Naive thymus-derived CD4-positive, alpha-beta T cell (primary cell): ENCODE measurements around the gene OSBPL10. TPM values are rescaled to one million over a fixed set of nuclear protein-coding genes. Genes with fewer than 3 reads are reported as not detected.

ENCODE experiments used
- ATAC-seq: fragments of 150-1000 bp; cut with Tn5 transposase; 2 replicates; pipeline ENCODE4 v1.10.0; 2021; ENCODE audit warnings: mild to moderate bottlenecking, moderate library complexity
- CTCF ChIA-PET: fragments of 350-600 bp; sonication (Branson Sonifier 250); formaldehyde crosslinking; loops from one replicate; lab custom pipeline; 2021; ENCODE audit warnings: antibody characterized with exemption; lab: Charles Lee
- POLR2A ChIA-PET: fragments of 350-600 bp; sonication (Branson Sonifier 250); formaldehyde crosslinking; loops from one replicate; lab custom pipeline; 2021; ENCODE audit warnings: antibody characterized with exemption, inconsistent platforms; lab: Charles Lee
- DNase-seq, 9 donors: peaks; one replicate each; pipeline versions ENCODE4 v3.0.0 to v3.0.0-alpha.2; 2020 to 2022; ENCODE audit warnings: mixed read lengths in 1 of 9
- H3K27ac ChIP-seq: one replicate; pipeline ENCODE4 v1.7.0; 2013; ENCODE audit warnings: mild to moderate bottlenecking, low read depth, low read length, moderate library complexity
- H3K27me3 ChIP-seq, 2 donors: one replicate each; pipeline ENCODE4 v1.7.0; 2013; ENCODE audit warnings: low read length in 2 of 2, mild to moderate bottlenecking in 2 of 2, moderate library complexity in 2 of 2; ENCODE audit not compliant: control insufficient read depth in 2 of 2, insufficient read depth in 2 of 2
- H3K36me3 ChIP-seq, 3 experiments: 1 replicate in 2 of 3; 2 replicates in 1 of 3; pipeline ENCODE4 v1.7.0; 2013; ENCODE audit warnings: low read length in 3 of 3, mild to moderate bottlenecking in 3 of 3, moderate library complexity in 1 of 3; ENCODE audit not compliant: insufficient read depth in 3 of 3, control insufficient read depth in 2 of 3
- H3K4me1 ChIP-seq, 2 donors: one replicate each; pipeline ENCODE4 v1.7.0; 2013; ENCODE audit warnings: low read length in 2 of 2, mild to moderate bottlenecking in 2 of 2, moderate library complexity in 1 of 2; ENCODE audit not compliant: control insufficient read depth in 2 of 2, insufficient read depth in 2 of 2
- H3K4me3 ChIP-seq: 2 replicates; pipeline ENCODE4 v1.7.0; 2013; ENCODE audit warnings: mild to moderate bottlenecking, low read length
- H3K9me3 ChIP-seq, 3 experiments: 1 replicate in 2 of 3; 2 replicates in 1 of 3; pipeline ENCODE4 v1.7.0; 2013; ENCODE audit warnings: low read length in 3 of 3; ENCODE audit not compliant: control insufficient read depth in 2 of 3
- H3K27ac Mint-ChIP-seq, 9 donors: one replicate each; pipeline ENCODE4 v1.8.0; 2020 to 2022; ENCODE audit warnings: mixed read lengths in 9 of 9, mild to moderate bottlenecking in 8 of 9, moderate library complexity in 5 of 9, inconsistent platforms in 2 of 9
- H3K27me3 Mint-ChIP-seq, 5 donors: one replicate each; pipeline ENCODE4 v1.8.0; 2021 to 2022; ENCODE audit warnings: mixed read lengths in 5 of 5, mild to moderate bottlenecking in 1 of 5
- H3K36me3 Mint-ChIP-seq, 5 donors: one replicate each; pipeline ENCODE4 v1.8.0; 2020 to 2022; ENCODE audit warnings: mixed read lengths in 5 of 5, mild to moderate bottlenecking in 3 of 5, inconsistent platforms in 1 of 5
- H3K4me1 Mint-ChIP-seq, 7 donors: one replicate each; pipeline ENCODE4 v1.8.0; 2020 to 2022; ENCODE audit warnings: mixed read lengths in 7 of 7, mild to moderate bottlenecking in 3 of 7, inconsistent platforms in 1 of 7
- H3K4me3 Mint-ChIP-seq, 10 donors: one replicate each; pipeline ENCODE4 v1.8.0; 2020 to 2022; ENCODE audit warnings: mild to moderate bottlenecking in 10 of 10, mixed read lengths in 10 of 10, moderate library complexity in 6 of 10, inconsistent platforms in 2 of 10
- H3K9me3 Mint-ChIP-seq, 11 donors: one replicate each; pipeline ENCODE4 v1.8.0; 2020 to 2022; ENCODE audit warnings: mixed read lengths in 11 of 11, mild to moderate bottlenecking in 4 of 11, inconsistent platforms in 1 of 11, moderate library complexity in 1 of 11
- intact Hi-C, 2 donors: fragments of 100-400 bp; cut with micrococcal nuclease; formaldehyde crosslinking; loops; one replicate each; pipeline ENCODE4 v1.15.1; 2023
- polyA plus RNA-seq, 2 donors: library from polyadenylated mRNA; unstranded; fragments of 300-500 nt; fragmentation: Illumina TruSeq; gene quantifications; one replicate each; pipeline ENCODE4 v1.2.3, GENCODE V29; 2021
- total RNA-seq, 6 experiments: library from RNA in 5 of 6; stranded (reverse) in 5 of 6; gene quantifications; 1 replicate in 5 of 6; 2 replicates in 1 of 6; pipeline ENCODE4 v1.2.3 and lab custom pipeline; 2021 to 2026

The OSBPL10 gene
- total and polyA plus RNA-seq, 7 experiments from 2014 or later, result 0.15 to 6.8 (median 0.59) TPM

GRCh38 chr3:31974471-31974870, 6.6 kb downstream of the OSBPL10 start:
- POLR2A ChIA-PET, result no interaction called here
- peaks cover 7 to 47% (median 24%) of the 10 kb centered on the region in 5 donors for H3K27me3 Mint-ChIP-seq
- DNase-seq (no peak), ATAC-seq (no peak)
- H3K27ac ChIP-seq, result no peak overlapping the region
- no peaks in the 10 kb centered on the region for H3K4me1 ChIP-seq
- CTCF ChIA-PET, result no interaction called here
- no peaks in the 10 kb centered on the region for H3K36me3 Mint-ChIP-seq
- H3K27me3 ChIP-seq, result peaks cover 0 to 9% of the 10 kb centered on the region in 2 donors
- H3K27ac Mint-ChIP-seq, result no peak overlapping the region
- no peak overlapping the region for H3K4me3 ChIP-seq
- peaks cover 0 to 16% (median 4%) of the 10 kb centered on the region in 7 donors for H3K4me1 Mint-ChIP-seq
- H3K9me3 ChIP-seq, result no peaks in the 10 kb centered on the region
- peaks cover 0 to 2% (median 0%) of the 10 kb centered on the region in 11 donors for H3K9me3 Mint-ChIP-seq
- H3K4me3 Mint-ChIP-seq, result no peak overlapping the region
- intact Hi-C loops, result no loop called here
- H3K36me3 ChIP-seq, result no peaks in the 10 kb centered on the region

- H3K9me3 Mint-ChIP-seq, result peaks cover 0 to 2% (median 0%) of the 10 kb centered on the region in 11 donors
- H3K9me3 ChIP-seq, result no peaks in the 10 kb centered on the region
- no peak for DNase-seq
- H3K27ac Mint-ChIP-seq, result no peak overlapping the region
- CTCF ChIA-PET, result no interaction called here
- H3K36me3 Mint-ChIP-seq, result no peaks in the 10 kb centered on the region
- H3K4me1 ChIP-seq, result no peaks in the 10 kb centered on the region
- H3K27me3 Mint-ChIP-seq, result peaks cover 2 to 41% (median 23%) of the 10 kb centered on the region in 5 donors
- peaks cover 0 to 4% of the 10 kb centered on the region in 2 donors for H3K27me3 ChIP-seq
- POLR2A ChIA-PET, result no interaction called here
- no peaks in the 10 kb centered on the region for H3K36me3 ChIP-seq
- peaks cover 0 to 10% (median 0%) of the 10 kb centered on the region in 7 donors for H3K4me1 Mint-ChIP-seq
- no peak overlapping the region for H3K4me3 ChIP-seq
- no peak for ATAC-seq
- no peak overlapping the region for H3K4me3 Mint-ChIP-seq
- intact Hi-C loops, result no loop called here
- no peak overlapping the region for H3K27ac ChIP-seq
Measured at GRCh38 chr3:31973837-31974236, 7.2 kb downstream of the OSBPL10 start.

GRCh38 chr3:31973081-31973480, 8.0 kb downstream of the OSBPL10 start:
- Mint-ChIP-seq H3K9me3 (peaks cover 0 to 2% (median 0%) of the 10 kb centered on the region in 11 donors), H3K27me3 (peaks cover 0 to 33% (median 17%) of the 10 kb centered on the region in 5 donors), H3K36me3 (no peaks in the 10 kb centered on the region), H3K27ac (no peak overlapping the region), H3K4me1 (peaks cover 0 to 6% (median 0%) of the 10 kb centered on the region in 7 donors), H3K4me3 (no peak overlapping the region)
- DNase-seq (no peak), ATAC-seq (no peak)
- POLR2A ChIA-PET, result no interaction called here
- no peaks in the 10 kb centered on the region for H3K27me3 ChIP-seq
- no peak overlapping the region for H3K4me3 ChIP-seq
- intact Hi-C loops, result no loop called here
- no peaks in the 10 kb centered on the region for H3K9me3 ChIP-seq
- H3K36me3 ChIP-seq, result no peaks in the 10 kb centered on the region
- CTCF ChIA-PET, result no interaction called here
- H3K4me1 ChIP-seq, result no peaks in the 10 kb centered on the region
- no peak overlapping the region for H3K27ac ChIP-seq

GRCh38 chr3:31971607-31972006, 9.5 kb downstream of the OSBPL10 start:
- H3K27me3 ChIP-seq, result no peaks in the 10 kb centered on the region
- H3K36me3 Mint-ChIP-seq, result no peaks in the 10 kb centered on the region
- H3K4me1 ChIP-seq, result no peaks in the 10 kb centered on the region
- ChIA-PET CTCF (no interaction called here), POLR2A (no interaction called here)
- no peak overlapping the region for H3K4me3 ChIP-seq
- H3K27ac ChIP-seq, result no peak overlapping the region
- no peaks in the 10 kb centered on the region for H3K36me3 ChIP-seq
- peaks cover 0 to 2% (median 0%) of the 10 kb centered on the region in 11 donors for H3K9me3 Mint-ChIP-seq
- DNase-seq (no peak), ATAC-seq (no peak)
- peaks cover 0 to 22% (median 4%) of the 10 kb centered on the region in 5 donors for H3K27me3 Mint-ChIP-seq
- H3K4me3 Mint-ChIP-seq, result no peak overlapping the region
- peaks cover 0 to 2% (median 0%) of the 10 kb centered on the region in 7 donors for H3K4me1 Mint-ChIP-seq
- H3K27ac Mint-ChIP-seq, result no peak overlapping the region
- intact Hi-C loops, result no loop called here
- no peaks in the 10 kb centered on the region for H3K9me3 ChIP-seq

- Histone ChIP-seq H3K27me3 (no peaks in the 10 kb centered on the region), H3K4me3 (no peak overlapping the region), H3K36me3 (no peaks in the 10 kb centered on the region), H3K27ac (no peak overlapping the region), H3K4me1 (no peaks in the 10 kb centered on the region), H3K9me3 (no peaks in the 10 kb centered on the region)
- ATAC-seq (no peak), DNase-seq (no peak)
- ChIA-PET CTCF (no interaction called here), POLR2A (no interaction called here)
- Mint-ChIP-seq H3K27me3 (peaks cover 0 to 7% (median 0%) of the 10 kb centered on the region in 5 donors), H3K36me3 (no peaks in the 10 kb centered on the region), H3K4me1 (peaks cover 0 to 5% (median 0%) of the 10 kb centered on the region in 7 donors), H3K27ac (no peak overlapping the region), H3K4me3 (no peak overlapping the region), H3K9me3 (peaks cover 0 to 3% (median 0%) of the 10 kb centered on the region in 11 donors)
- intact Hi-C loops, result no loop called here
Measured at GRCh38 chr3:31968927-31969418, 12.1 kb downstream of the OSBPL10 start.

GRCh38 chr3:31968369-31968926, 12.6 kb downstream of the OSBPL10 start:
- DNase-seq, result no peak
- Histone ChIP-seq H3K4me1 (no peaks in the 10 kb centered on the region), H3K27ac (no peak overlapping the region), H3K36me3 (no peaks in the 10 kb centered on the region), H3K27me3 (no peaks in the 10 kb centered on the region), H3K9me3 (no peaks in the 10 kb centered on the region), H3K4me3 (no peak overlapping the region)
- POLR2A ChIA-PET, result no interaction called here
- Mint-ChIP-seq H3K27me3 (peaks cover 0 to 8% (median 0%) of the 10 kb centered on the region in 5 donors), H3K27ac (no peak overlapping the region), H3K9me3 (peaks cover 0 to 3% (median 0%) of the 10 kb centered on the region in 11 donors), H3K4me3 (no peak overlapping the region), H3K36me3 (no peaks in the 10 kb centered on the region), H3K4me1 (peaks cover 0 to 10% (median 4%) of the 10 kb centered on the region in 7 donors)
- CTCF ChIA-PET, result no interaction called here
- intact Hi-C loops, result no loop called here
- no peak for ATAC-seq

GRCh38 chr3:31967592-31967991, 13.5 kb downstream of the OSBPL10 start:
- Histone ChIP-seq H3K27ac (no peak overlapping the region), H3K4me1 (peaks cover 0 to 3% of the 10 kb centered on the region in 2 donors), H3K4me3 (no peak overlapping the region), H3K9me3 (no peaks in the 10 kb centered on the region), H3K27me3 (no peaks in the 10 kb centered on the region), H3K36me3 (no peaks in the 10 kb centered on the region)
- H3K9me3 Mint-ChIP-seq, result peaks cover 0 to 3% (median 0%) of the 10 kb centered on the region in 11 donors
- DNase-seq (no peak), ATAC-seq (no peak)
- peaks cover 0 to 15% (median 10%) of the 10 kb centered on the region in 7 donors for H3K4me1 Mint-ChIP-seq
- H3K36me3 Mint-ChIP-seq, result peaks cover 0 to 3% (median 0%) of the 10 kb centered on the region in 5 donors
- peaks cover 0 to 8% (median 0%) of the 10 kb centered on the region in 5 donors for H3K27me3 Mint-ChIP-seq
- ChIA-PET POLR2A (no interaction called here), CTCF (no interaction called here)
- intact Hi-C loops, result no loop called here
- H3K27ac Mint-ChIP-seq, result no peak overlapping the region
- no peak overlapping the region for H3K4me3 Mint-ChIP-seq
